OCI-LY7 (cell line): ENCODE data around the gene SLC48A1.

Experiments
- EZH2phosphoT487 ChIP-seq: fragments of 200-600 bp; sonication (generic); IDR thresholded peaks from 2 replicates; pipeline ENCODE4 v1.6.1; 2018; ENCODE audit warnings: low read depth, borderline replicate concordance, mild to moderate bottlenecking, mixed run types, antibody characterized with exemption, low read length, moderate library complexity, mixed read lengths
- TF ChIP-seq, protein P1 (sequence below): fragments of 200-600 bp; sonication (generic); conservative IDR thresholded peaks from 2 replicates; pipeline ENCODE4 v1.5.1; 2014; ENCODE audit warnings: mild to moderate bottlenecking, antibody characterized with exemption, low read length, moderate library complexity, mixed read lengths

DNA sequence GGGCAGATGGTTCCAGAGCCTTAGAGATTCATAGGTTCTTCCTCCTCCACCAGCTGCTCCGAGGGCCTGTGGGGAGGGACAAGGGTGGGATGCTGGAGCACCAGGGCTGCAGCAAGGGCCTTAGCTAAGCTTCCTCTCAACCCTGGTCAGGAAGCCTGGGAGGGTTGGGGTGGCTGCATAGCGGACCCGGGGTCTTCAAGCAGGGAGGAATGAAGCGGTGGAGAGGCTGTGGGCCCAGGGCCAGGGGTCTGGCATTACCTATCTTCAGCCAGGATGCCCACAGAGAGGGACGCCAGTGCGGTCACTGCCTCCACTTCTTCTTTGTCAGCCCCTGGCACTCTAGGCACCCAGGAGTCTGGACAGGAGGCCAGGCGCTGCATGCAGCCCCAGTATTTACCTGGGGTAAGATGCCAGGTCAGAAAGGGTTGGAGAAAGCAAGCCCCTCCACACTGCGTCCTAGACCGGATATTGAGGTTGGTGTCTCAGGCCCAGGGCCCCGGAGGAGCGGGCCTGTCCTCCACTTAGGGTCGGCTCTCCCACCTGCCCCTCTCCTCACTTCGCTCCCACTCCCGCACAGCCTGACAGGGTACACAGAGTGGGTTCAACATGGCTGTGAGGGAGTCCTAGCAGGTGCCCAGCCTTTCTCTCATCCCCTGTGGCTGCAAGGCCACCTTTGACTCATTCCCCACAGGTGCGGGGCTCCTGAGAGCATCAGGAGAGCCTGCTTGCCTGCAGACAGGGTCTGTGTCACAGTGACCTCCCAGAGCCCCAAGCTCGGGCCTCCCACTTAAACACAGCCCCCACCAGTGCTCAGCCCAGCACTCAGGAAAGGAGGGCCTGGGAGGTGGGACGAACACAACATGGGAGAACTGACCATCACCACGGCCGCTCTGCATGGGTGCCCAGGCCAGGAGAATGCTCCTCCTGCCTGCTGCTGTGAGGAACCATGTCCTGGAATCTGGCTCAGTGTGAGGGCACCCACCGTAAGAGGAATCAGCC is 11.1 kb downstream of the SLC48A1 start:
- TF ChIP-seq, protein P1, sequence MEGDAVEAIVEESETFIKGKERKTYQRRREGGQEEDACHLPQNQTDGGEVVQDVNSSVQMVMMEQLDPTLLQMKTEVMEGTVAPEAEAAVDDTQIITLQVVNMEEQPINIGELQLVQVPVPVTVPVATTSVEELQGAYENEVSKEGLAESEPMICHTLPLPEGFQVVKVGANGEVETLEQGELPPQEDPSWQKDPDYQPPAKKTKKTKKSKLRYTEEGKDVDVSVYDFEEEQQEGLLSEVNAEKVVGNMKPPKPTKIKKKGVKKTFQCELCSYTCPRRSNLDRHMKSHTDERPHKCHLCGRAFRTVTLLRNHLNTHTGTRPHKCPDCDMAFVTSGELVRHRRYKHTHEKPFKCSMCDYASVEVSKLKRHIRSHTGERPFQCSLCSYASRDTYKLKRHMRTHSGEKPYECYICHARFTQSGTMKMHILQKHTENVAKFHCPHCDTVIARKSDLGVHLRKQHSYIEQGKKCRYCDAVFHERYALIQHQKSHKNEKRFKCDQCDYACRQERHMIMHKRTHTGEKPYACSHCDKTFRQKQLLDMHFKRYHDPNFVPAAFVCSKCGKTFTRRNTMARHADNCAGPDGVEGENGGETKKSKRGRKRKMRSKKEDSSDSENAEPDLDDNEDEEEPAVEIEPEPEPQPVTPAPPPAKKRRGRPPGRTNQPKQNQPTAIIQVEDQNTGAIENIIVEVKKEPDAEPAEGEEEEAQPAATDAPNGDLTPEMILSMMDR, result no peak
- TF ChIP-seq EZH2phosphoT487, result no peak
